Ascending aorta (tissue), 2 donors: ENCODE data around the gene FARP1. TPM values are rescaled to one million over a fixed set of nuclear protein-coding genes. Genes with fewer than 3 reads are reported as not detected.

Experiments
- DNase-seq, 2 donors: peaks; one replicate each; pipeline ENCODE4 v3.0.0-alpha.2; 2019; ENCODE audit warnings: low spot score in 2 of 2
- H3K27ac ChIP-seq, 2 donors: fragments of 200-600 bp; sonication (generic); one replicate each; pipeline ENCODE4 v1.5.1; 2016 to 2017; ENCODE audit warnings: mild to moderate bottlenecking in 1 of 2
- H3K27me3 ChIP-seq: fragments of 200-600 bp; sonication (generic); one replicate; pipeline ENCODE4 v1.5.1; 2017
- H3K36me3 ChIP-seq, 2 donors: fragments of 200-600 bp; sonication (generic); one replicate each; pipeline ENCODE4 v1.5.1; 2016
- H3K4me1 ChIP-seq, 2 donors: fragments of 200-600 bp; sonication (generic); one replicate each; pipeline ENCODE4 v1.5.1; 2016 to 2017; ENCODE audit warnings: mild to moderate bottlenecking in 1 of 2
- H3K4me3 ChIP-seq, 2 donors: fragments of 200-600 bp; sonication (generic); one replicate each; pipeline ENCODE4 v1.5.1; 2016 to 2017; ENCODE audit warnings: mild to moderate bottlenecking in 1 of 2
- H3K9me3 ChIP-seq, 2 donors: fragments of 200-600 bp; sonication (generic); one replicate each; pipeline ENCODE4 v1.5.1; 2016
- intact Hi-C: fragments of 100-400 bp; cut with DNase I; formaldehyde crosslinking; loops from one replicate; pipeline ENCODE4 v1.15.1; 2023
- total RNA-seq: library from RNA; depleted of rRNA; stranded (reverse); fragments of >200 nt; gene quantifications from one replicate; pipeline ENCODE4 v1.1.0, GENCODE V29; 2016
- TF ChIP-seq, protein P1 (sequence below), 3 experiments: fragments of 200-600 bp in 2 of 3; fragments of 450-650 bp in 1 of 3; sonication (generic) in 2 of 3; IDR thresholded peaks; one replicate each; pipeline ENCODE4 v1.5.1; 2016 to 2019; ENCODE audit warnings: antibody characterized with exemption in 3 of 3, mild to moderate bottlenecking in 1 of 3, moderate library complexity in 1 of 3

The FARP1 gene
- total RNA-seq, 1 donor from 2014 or later, result 80.8 TPM

DNA sequence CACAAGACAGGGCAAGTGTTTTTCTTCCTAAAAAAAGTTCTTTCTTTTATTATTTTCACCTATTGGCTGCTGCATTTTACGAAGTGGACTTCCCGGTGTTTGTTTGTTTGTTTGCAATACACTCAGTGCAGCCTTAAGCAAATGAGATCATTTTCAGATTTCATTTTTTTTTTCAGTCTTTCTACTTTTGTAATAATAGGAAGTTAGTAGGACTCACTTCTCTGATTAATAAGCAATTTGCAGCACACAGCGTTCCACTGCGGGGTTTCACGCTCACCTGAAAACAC, 305.7 kb downstream of the FARP1 start:
- DNase-seq, result no peak
- TF ChIP-seq, protein P1, sequence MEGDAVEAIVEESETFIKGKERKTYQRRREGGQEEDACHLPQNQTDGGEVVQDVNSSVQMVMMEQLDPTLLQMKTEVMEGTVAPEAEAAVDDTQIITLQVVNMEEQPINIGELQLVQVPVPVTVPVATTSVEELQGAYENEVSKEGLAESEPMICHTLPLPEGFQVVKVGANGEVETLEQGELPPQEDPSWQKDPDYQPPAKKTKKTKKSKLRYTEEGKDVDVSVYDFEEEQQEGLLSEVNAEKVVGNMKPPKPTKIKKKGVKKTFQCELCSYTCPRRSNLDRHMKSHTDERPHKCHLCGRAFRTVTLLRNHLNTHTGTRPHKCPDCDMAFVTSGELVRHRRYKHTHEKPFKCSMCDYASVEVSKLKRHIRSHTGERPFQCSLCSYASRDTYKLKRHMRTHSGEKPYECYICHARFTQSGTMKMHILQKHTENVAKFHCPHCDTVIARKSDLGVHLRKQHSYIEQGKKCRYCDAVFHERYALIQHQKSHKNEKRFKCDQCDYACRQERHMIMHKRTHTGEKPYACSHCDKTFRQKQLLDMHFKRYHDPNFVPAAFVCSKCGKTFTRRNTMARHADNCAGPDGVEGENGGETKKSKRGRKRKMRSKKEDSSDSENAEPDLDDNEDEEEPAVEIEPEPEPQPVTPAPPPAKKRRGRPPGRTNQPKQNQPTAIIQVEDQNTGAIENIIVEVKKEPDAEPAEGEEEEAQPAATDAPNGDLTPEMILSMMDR (IDR thresholded peaks at IDR 0.05), result no peak
- peaks cover 0 to 16% of the 10 kb centered on the region in 2 donors for H3K36me3 ChIP-seq
- H3K9me3 ChIP-seq, result no peaks in the 10 kb centered on the region
- H3K4me1 ChIP-seq, result peaks cover 2 to 16% of the 10 kb centered on the region in 2 donors
- intact Hi-C loops, result loop anchor here (5.0 kb wide), 1 partner anchor 224 kb away; no protein-coding TSS in a partner anchor
- no peak overlapping the region for H3K4me3 ChIP-seq
- no peak overlapping the region for H3K27ac ChIP-seq
- H3K27me3 ChIP-seq, result no peaks in the 10 kb centered on the region

DNA sequence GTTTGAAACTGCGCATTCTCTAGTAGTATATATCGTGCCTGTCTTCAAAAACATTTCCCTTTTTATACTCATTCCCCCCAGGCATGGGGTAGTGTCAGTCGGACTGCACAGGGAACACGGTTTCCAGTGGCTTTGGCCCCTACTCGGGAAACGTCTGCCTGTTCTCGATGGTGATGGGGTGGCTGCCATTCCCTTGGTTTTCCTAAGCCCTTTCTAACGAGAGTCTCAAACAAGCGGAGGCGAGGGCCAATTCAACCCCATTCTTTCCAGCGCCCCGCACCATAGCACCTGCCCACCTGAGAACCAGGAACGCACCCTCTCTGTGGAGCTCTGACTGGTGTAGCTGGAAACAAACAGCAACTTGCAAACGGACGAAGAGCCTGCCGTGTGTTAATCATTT, 306.4 kb downstream of the FARP1 start:
- Histone ChIP-seq H3K27me3 (no peaks in the 10 kb centered on the region), H3K4me3 (no peak overlapping the region), H3K4me1 (peaks cover 2 to 21% of the 10 kb centered on the region in 2 donors), H3K36me3 (peaks cover 0 to 16% of the 10 kb centered on the region in 2 donors), H3K9me3 (no peaks in the 10 kb centered on the region), H3K27ac (no peak overlapping the region)
- intact Hi-C loops, result loop anchor here (5.0 kb wide), 1 partner anchor 223 kb away; no protein-coding TSS in a partner anchor
- DNase-seq, result no peak
- TF ChIP-seq, protein P1 (IDR thresholded peaks at IDR 0.05), result no peak

DNA sequence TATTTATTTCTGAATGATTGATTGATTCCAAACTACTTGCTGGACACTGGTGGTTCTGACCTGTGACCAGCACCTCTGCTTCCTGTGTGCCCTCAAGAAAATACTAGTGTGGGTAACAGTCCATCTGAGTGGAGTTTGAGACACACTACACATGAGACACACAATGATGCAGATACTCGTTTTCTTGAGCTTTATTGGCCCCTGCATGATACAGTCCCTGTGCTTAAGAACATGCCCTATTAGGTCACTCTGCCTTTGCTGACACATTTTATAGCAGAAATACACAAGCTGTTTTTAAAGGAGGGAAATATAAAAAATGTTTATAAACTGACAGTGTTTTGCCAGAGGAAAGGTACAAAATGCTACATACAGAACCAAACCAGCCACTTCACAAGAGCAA, 307.1 kb downstream of the FARP1 start:
- peaks cover 2 to 26% of the 10 kb centered on the region in 2 donors for H3K4me1 ChIP-seq
- no peaks in the 10 kb centered on the region for H3K27me3 ChIP-seq
- H3K27ac ChIP-seq, result peak overlapping the region in 1 of 2 donors; percentile 63
- intact Hi-C loops, result loop anchor here (5.0 kb wide), 3 partner anchors 127 to 473 kb away; partner anchors contain the start of gene STK24
- no peaks in the 10 kb centered on the region for H3K9me3 ChIP-seq
- TF ChIP-seq, protein P1 (IDR thresholded peaks at IDR 0.05), result no peak
- DNase-seq, result no peak
- no peak overlapping the region for H3K4me3 ChIP-seq
- peaks cover 0 to 16% of the 10 kb centered on the region in 2 donors for H3K36me3 ChIP-seq

DNA sequence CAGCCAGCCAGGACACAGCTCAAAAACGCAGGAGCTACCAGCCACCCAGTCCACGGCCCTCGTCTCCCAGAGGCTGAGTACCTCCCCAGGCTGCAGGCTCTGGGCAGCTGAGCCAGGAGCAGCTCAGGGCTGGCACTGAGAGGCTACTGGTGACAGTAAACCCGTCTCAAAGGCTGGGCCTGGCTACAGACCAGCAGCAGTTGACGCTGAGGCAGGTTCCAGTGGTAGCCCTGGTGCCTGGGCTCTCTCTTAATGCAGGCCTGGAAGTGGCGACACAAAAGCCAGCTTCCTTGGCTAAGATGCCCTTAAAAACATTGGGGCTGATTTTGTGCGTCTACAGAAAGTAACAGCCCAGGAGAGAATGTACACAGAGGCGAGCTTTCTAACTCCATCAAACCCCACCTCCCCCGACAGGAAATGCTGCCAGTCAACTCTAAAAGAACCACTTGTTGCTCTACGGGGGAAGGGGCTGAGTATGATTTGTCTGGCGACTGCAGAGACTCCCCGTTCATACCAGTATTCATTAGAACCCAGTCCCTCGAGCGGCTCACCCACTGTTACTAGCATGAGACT, 307.7 kb downstream of the FARP1 start:
- Histone ChIP-seq H3K4me1 (peaks cover 2 to 26% of the 10 kb centered on the region in 2 donors), H3K4me3 (no peak overlapping the region), H3K36me3 (peaks cover 0 to 16% of the 10 kb centered on the region in 2 donors), H3K9me3 (no peaks in the 10 kb centered on the region), H3K27ac (peak overlapping the region; percentile 63 to 68), H3K27me3 (no peaks in the 10 kb centered on the region)
- no peak for DNase-seq
- intact Hi-C loops, result loop anchor here (5.0 kb wide), 3 partner anchors 127 to 473 kb away; partner anchors contain the start of gene STK24
- TF ChIP-seq, protein P1 (IDR thresholded peaks at IDR 0.05), result no peak

DNA sequence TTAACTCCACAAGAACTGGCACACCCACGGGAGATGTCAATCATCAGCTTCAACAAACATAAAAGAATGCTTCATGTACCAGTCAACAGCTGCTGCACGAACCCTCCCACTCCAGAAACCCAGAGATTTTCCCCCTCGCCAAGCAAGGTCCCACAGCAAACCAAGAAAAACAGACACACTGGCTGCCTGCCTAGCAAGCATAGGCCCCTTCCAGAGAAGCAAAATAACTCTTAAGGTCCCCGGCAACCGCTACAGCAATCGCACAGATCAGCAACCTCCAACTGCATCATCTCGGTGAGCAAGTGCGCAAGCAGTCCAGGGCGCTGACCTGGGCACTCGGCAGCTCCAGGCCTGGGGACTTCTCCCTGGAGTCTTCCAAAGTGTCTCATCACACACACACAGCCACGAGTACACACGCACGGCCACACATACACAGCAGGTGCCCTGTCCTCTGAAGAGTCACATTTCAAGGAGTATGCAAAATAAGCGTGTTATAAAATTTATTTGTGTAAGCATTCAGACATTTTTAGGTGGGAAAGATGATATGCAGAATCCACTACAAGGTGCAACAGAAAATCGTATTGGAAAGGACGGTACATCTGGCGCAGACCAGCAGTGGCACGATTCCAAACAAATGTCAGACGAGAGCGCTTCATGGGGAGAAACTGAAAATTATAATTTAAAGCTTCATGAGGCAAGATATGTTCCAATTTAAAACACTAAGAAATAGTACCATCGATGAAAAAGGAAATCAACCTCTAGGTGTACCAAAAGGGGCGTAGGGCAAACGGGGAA, 309.0 kb downstream of the FARP1 start:
- Histone ChIP-seq H3K9me3 (no peaks in the 10 kb centered on the region), H3K36me3 (peaks cover 0 to 26% of the 10 kb centered on the region in 2 donors), H3K4me1 (peaks cover 2 to 26% of the 10 kb centered on the region in 2 donors), H3K27ac (peak overlapping the region in 1 of 2 donors; percentile 46), H3K4me3 (no peak overlapping the region), H3K27me3 (no peaks in the 10 kb centered on the region)
- DNase-seq, result peak in 1 of 2 donors; percentile 84
- TF ChIP-seq, protein P1 (IDR thresholded peaks at IDR 0.05), result no peak
- intact Hi-C loops, result loop anchor here (5.0 kb wide), 3 partner anchors 125 to 475 kb away; partner anchors contain the start of gene STK24
